ENCODE data around the gene NDUFC1.

Gene NDUFC1

GRCh38 chr4:139319571-139319970 lies 17.3 kb upstream of the NDUFC1 start:
- no peak overlapping the region for H3K4me3 ChIP-seq (ENCODE audit: low read length)
- no peak overlapping the region for H3K9ac ChIP-seq (ENCODE audit: low read length)
- no peak overlapping the region for H3K4me2 ChIP-seq (ENCODE audit: low read length)

DNA sequence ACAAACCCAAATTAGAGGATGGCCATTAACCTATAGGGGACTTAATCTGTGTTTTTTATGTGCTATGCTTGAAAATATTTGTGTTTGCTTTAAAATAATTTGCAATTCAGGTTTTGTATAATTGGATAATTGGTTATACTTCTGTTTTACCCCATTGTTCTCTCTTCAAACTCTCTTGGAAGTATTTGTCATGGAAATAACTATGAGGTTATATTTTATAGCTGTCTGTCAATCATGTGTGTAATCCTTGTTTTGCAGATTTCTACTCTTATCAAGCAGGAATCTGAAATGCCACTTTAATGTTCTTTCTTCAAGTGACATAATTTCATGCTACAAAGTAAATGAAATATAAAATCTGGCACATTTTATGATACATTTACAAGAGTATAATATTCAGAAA lies 15.4 kb upstream of the NDUFC1 start:
- Histone ChIP-seq H3K36me3 (replicated peaks; ENCODE audit: low read depth, low read length) (peaks cover 47% of the 10 kb centered on the region), H3K9me3 (ENCODE audit: insufficient read depth, low read length) (no peaks in the 10 kb centered on the region), H3K4me3 (ENCODE audit: low read length) (no peak overlapping the region), H2AFZ (ENCODE audit: low read depth, low read length) (no peak overlapping the region), H3K4me1 (ENCODE audit: low read length) (peaks cover 14% of the 10 kb centered on the region), H3K79me2 (ENCODE audit: low read length) (peaks cover 99% of the 10 kb centered on the region), H3K4me2 (ENCODE audit: low read length) (no peak overlapping the region), H3K9ac (ENCODE audit: low read length) (no peak overlapping the region), H3K27me3 (ENCODE audit: low read depth, low read length) (no peaks in the 10 kb centered on the region), H3K27ac (ENCODE audit: low read length) (no peak overlapping the region), H4K20me1 (ENCODE audit: insufficient read depth, low read length) (peaks cover 83% of the 10 kb centered on the region)
- no peak for TF ChIP-seq EZH2phosphoT487 (IDR thresholded peaks at IDR 0.05; ENCODE audit: low read depth)
- TF ChIP-seq, protein P1, sequence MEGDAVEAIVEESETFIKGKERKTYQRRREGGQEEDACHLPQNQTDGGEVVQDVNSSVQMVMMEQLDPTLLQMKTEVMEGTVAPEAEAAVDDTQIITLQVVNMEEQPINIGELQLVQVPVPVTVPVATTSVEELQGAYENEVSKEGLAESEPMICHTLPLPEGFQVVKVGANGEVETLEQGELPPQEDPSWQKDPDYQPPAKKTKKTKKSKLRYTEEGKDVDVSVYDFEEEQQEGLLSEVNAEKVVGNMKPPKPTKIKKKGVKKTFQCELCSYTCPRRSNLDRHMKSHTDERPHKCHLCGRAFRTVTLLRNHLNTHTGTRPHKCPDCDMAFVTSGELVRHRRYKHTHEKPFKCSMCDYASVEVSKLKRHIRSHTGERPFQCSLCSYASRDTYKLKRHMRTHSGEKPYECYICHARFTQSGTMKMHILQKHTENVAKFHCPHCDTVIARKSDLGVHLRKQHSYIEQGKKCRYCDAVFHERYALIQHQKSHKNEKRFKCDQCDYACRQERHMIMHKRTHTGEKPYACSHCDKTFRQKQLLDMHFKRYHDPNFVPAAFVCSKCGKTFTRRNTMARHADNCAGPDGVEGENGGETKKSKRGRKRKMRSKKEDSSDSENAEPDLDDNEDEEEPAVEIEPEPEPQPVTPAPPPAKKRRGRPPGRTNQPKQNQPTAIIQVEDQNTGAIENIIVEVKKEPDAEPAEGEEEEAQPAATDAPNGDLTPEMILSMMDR (IDR thresholded peaks at IDR 0.05; ENCODE audit: low read depth, low read length), result no peak

More at GRCh38 chr4:139319571-139319970, 17.3 kb upstream of the NDUFC1 start:
- peaks cover 37% of the 10 kb centered on the region for H3K36me3 ChIP-seq (replicated peaks; ENCODE audit: low read depth, low read length)
- H4K20me1 ChIP-seq (ENCODE audit: insufficient read depth, low read length), result peaks cover 80% of the 10 kb centered on the region
- no peak overlapping the region for H2AFZ ChIP-seq (ENCODE audit: low read depth, low read length)
- H3K4me1 ChIP-seq (ENCODE audit: low read length), result peaks cover 7% of the 10 kb centered on the region; the same call in 1 of the 2 replicates
- H3K27ac ChIP-seq (ENCODE audit: low read length), result no peak overlapping the region
- H3K27me3 ChIP-seq (ENCODE audit: low read depth, low read length), result no peaks in the 10 kb centered on the region
- no peak for TF ChIP-seq EZH2phosphoT487 (IDR thresholded peaks at IDR 0.05; ENCODE audit: low read depth)
- TF ChIP-seq, protein P1 (IDR thresholded peaks at IDR 0.05; ENCODE audit: low read depth, low read length), result no peak
- no peaks in the 10 kb centered on the region for H3K9me3 ChIP-seq (ENCODE audit: insufficient read depth, low read length)
- H3K79me2 ChIP-seq (ENCODE audit: low read length), result peaks cover 99% of the 10 kb centered on the region

- no peak for TF ChIP-seq EZH2phosphoT487 (IDR thresholded peaks at IDR 0.05; ENCODE audit: low read depth)
- TF ChIP-seq, protein P1 (IDR thresholded peaks at IDR 0.05; ENCODE audit: low read depth, low read length), result no peak
- no peak overlapping the region for H3K4me3 ChIP-seq (ENCODE audit: low read length)
- no peak overlapping the region for H3K9ac ChIP-seq (ENCODE audit: low read length)
- H3K9me3 ChIP-seq (ENCODE audit: insufficient read depth, low read length), result no peaks in the 10 kb centered on the region
- H3K79me2 ChIP-seq (ENCODE audit: low read length), result peaks cover 99% of the 10 kb centered on the region
- no peak overlapping the region for H3K27ac ChIP-seq (ENCODE audit: low read length)
- H3K27me3 ChIP-seq (ENCODE audit: low read depth, low read length), result no peaks in the 10 kb centered on the region
- H3K36me3 ChIP-seq (replicated peaks; ENCODE audit: low read depth, low read length), result peaks cover 51% of the 10 kb centered on the region
- H3K4me2 ChIP-seq (ENCODE audit: low read length), result no peak overlapping the region
- peaks cover 23% of the 10 kb centered on the region for H3K4me1 ChIP-seq (ENCODE audit: low read length)
- H4K20me1 ChIP-seq (ENCODE audit: insufficient read depth, low read length), result peaks cover 84% of the 10 kb centered on the region
- no peak overlapping the region for H2AFZ ChIP-seq (ENCODE audit: low read depth, low read length)
Measured at GRCh38 chr4:139316733-139317132, 14.5 kb upstream of the NDUFC1 start.

- peaks cover 49% of the 10 kb centered on the region for H3K36me3 ChIP-seq (replicated peaks; ENCODE audit: low read depth, low read length)
- H3K4me2 ChIP-seq (ENCODE audit: low read length), result no peak overlapping the region
- peaks cover 26% of the 10 kb centered on the region for H3K4me1 ChIP-seq (ENCODE audit: low read length)
- no peak overlapping the region for H3K27ac ChIP-seq (ENCODE audit: low read length)
- TF ChIP-seq EZH2phosphoT487 (IDR thresholded peaks at IDR 0.05; ENCODE audit: low read depth), result no peak
- TF ChIP-seq, protein P1 (IDR thresholded peaks at IDR 0.05; ENCODE audit: low read depth, low read length), result no peak
- no peak overlapping the region for H2AFZ ChIP-seq (ENCODE audit: low read depth, low read length)
- H3K27me3 ChIP-seq (ENCODE audit: low read depth, low read length), result no peaks in the 10 kb centered on the region
- H3K79me2 ChIP-seq (ENCODE audit: low read length), result peaks cover 99% of the 10 kb centered on the region
- no peaks in the 10 kb centered on the region for H3K9me3 ChIP-seq (ENCODE audit: insufficient read depth, low read length)
- H3K9ac ChIP-seq (ENCODE audit: low read length), result no peak overlapping the region
- no peak overlapping the region for H3K4me3 ChIP-seq (ENCODE audit: low read length)
- peaks cover 79% of the 10 kb centered on the region for H4K20me1 ChIP-seq (ENCODE audit: insufficient read depth, low read length)
Measured at GRCh38 chr4:139315221-139315675, 13.0 kb upstream of the NDUFC1 start.
